DND-41 (cell line): ENCODE data around the gene GPR55.

Experiments
- ATAC-seq: fragments of 200-7000 bp; cut with Tn5 transposase; 3 replicates; pipeline ENCODE4 v1.9.1; 2021; ENCODE audit warnings: low read depth; ENCODE audit not compliant: insufficient read depth
- DNase-seq: peaks from one replicate; pipeline ENCODE4 v3.0.0-alpha.2; 2020
- H2AFZ ChIP-seq: 2 replicates; pipeline ENCODE4 v1.6.0; 2012; ENCODE audit warnings: low read depth, low read length
- H3K27ac ChIP-seq: 2 replicates; pipeline ENCODE4 v1.5.1; 2012; ENCODE audit warnings: low read length, inconsistent platforms
- H3K27me3 ChIP-seq: fragments of 200-600 bp; sonication (generic); 2 replicates; pipeline ENCODE4 v1.6.0; 2012; ENCODE audit warnings: low read length, mild to moderate bottlenecking, inconsistent platforms; ENCODE audit not compliant: insufficient read depth, poor library complexity
- H3K36me3 ChIP-seq: 2 replicates; pipeline ENCODE4 v1.5.1; 2012; ENCODE audit warnings: low read length, inconsistent platforms; ENCODE audit not compliant: insufficient read depth
- H3K4me1 ChIP-seq: 2 replicates; pipeline ENCODE4 v1.5.1; 2012; ENCODE audit warnings: mild to moderate bottlenecking, low read length; ENCODE audit not compliant: insufficient read depth
- H3K4me2 ChIP-seq: 2 replicates; pipeline ENCODE4 v1.6.0; 2012; ENCODE audit warnings: mild to moderate bottlenecking, moderate library complexity, low read length, inconsistent platforms; ENCODE audit not compliant: insufficient read depth
- H3K4me3 ChIP-seq, 2 experiments: fragments of 200-600 bp in 1 of 2; shearing (Covaris generic) in 1 of 2; 2 replicates each; pipeline ENCODE4 v1.5.1; 2012 to 2016; ENCODE audit warnings: inconsistent platforms in 2 of 2, low read length in 2 of 2, mild to moderate bottlenecking in 2 of 2, low read depth in 1 of 2, moderate library complexity in 1 of 2
- H3K79me2 ChIP-seq: 2 replicates; pipeline ENCODE4 v1.6.0; 2012; ENCODE audit warnings: low read length, inconsistent platforms; ENCODE audit not compliant: insufficient read depth
- H3K9ac ChIP-seq: 2 replicates; pipeline ENCODE4 v1.6.0; 2012; ENCODE audit warnings: low read depth, mild to moderate bottlenecking, inconsistent platforms, low read length, moderate library complexity
- H3K9me3 ChIP-seq: 2 replicates; pipeline ENCODE4 v1.5.1; 2012; ENCODE audit warnings: low read length, moderate library complexity, mild to moderate bottlenecking, inconsistent platforms; ENCODE audit not compliant: insufficient read depth, severe bottlenecking
- H4K20me1 ChIP-seq: 2 replicates; pipeline ENCODE4 v1.6.0; 2012; ENCODE audit warnings: low read length; ENCODE audit not compliant: insufficient read depth
- EZH2 ChIP-seq: IDR thresholded peaks from 3 replicates; pipeline ENCODE4 v1.6.1; 2012; ENCODE audit warnings: borderline replicate concordance, low read depth, mild to moderate bottlenecking, moderate library complexity, low read length, inconsistent platforms; ENCODE audit not compliant: severe bottlenecking
- TF ChIP-seq, protein P1 (sequence below): IDR thresholded peaks from 2 replicates; pipeline ENCODE4 v1.5.1; 2012; ENCODE audit warnings: borderline replicate concordance, low read length, moderate library complexity, mild to moderate bottlenecking; ENCODE audit not compliant: poor library complexity, severe bottlenecking; ENCODE audit errors: extremely low read depth

GPR55 gene

DNA sequence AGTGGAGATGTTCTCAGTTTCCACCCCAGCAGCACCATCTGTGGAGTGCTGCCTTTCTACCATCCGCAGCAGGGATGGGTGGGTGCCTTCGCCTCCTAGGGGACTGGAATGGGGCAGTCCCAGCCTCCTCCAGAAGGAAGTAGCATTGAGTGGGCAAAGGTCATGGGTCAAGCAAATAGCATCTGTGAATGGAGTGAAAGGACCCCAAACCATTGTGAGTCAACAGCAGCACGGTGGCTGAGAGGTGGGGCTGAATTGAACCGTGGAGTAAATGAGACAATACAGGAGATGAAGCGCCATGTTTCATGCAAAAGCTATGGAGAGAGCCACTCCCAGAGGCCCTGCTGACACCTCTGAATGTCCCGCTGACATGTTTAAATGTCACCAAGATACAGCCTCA is 9.7 kb downstream of the GPR55 start:
- Histone ChIP-seq H3K79me2 (no peaks in the 10 kb centered on the region), H3K27ac (no peak overlapping the region), H2AFZ (no peak overlapping the region), H3K4me1 (no peaks in the 10 kb centered on the region), H3K9ac (no peak overlapping the region), H3K27me3 (peaks cover 35% of the 10 kb centered on the region), H3K9me3 (no peaks in the 10 kb centered on the region), H3K36me3 (no peaks in the 10 kb centered on the region), H3K4me3 (no peak overlapping the region), H3K4me2 (no peak overlapping the region), H4K20me1 (no peaks in the 10 kb centered on the region)
- DNase-seq (no peak), ATAC-seq (no peak)
- TF ChIP-seq EZH2 = no peak
- TF ChIP-seq, protein P1, sequence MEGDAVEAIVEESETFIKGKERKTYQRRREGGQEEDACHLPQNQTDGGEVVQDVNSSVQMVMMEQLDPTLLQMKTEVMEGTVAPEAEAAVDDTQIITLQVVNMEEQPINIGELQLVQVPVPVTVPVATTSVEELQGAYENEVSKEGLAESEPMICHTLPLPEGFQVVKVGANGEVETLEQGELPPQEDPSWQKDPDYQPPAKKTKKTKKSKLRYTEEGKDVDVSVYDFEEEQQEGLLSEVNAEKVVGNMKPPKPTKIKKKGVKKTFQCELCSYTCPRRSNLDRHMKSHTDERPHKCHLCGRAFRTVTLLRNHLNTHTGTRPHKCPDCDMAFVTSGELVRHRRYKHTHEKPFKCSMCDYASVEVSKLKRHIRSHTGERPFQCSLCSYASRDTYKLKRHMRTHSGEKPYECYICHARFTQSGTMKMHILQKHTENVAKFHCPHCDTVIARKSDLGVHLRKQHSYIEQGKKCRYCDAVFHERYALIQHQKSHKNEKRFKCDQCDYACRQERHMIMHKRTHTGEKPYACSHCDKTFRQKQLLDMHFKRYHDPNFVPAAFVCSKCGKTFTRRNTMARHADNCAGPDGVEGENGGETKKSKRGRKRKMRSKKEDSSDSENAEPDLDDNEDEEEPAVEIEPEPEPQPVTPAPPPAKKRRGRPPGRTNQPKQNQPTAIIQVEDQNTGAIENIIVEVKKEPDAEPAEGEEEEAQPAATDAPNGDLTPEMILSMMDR = no peak

DNA sequence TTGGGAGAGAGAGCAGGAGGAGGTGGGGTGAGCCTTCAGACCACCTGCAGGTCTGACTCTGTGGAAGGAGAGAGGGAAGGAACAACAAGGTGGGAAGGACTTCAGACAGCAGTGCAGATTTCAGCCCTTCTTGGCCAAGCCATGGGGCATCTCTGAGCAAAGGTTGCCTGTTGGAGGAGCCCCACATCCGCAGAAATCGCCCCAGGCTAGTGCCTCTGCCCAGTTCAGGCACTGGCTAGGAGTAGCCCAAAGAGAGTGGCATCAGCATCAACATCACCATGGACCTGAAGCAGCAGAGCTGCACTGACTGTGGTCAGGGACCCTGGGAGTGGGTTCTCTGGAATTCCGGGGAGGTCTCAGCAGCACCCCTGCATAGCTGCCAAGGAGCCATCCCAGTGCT is 10.2 kb downstream of the GPR55 start:
- Histone ChIP-seq H3K4me2 (no peak overlapping the region), H3K36me3 (no peaks in the 10 kb centered on the region), H2AFZ (no peak overlapping the region), H3K4me3 (no peak overlapping the region), H3K79me2 (no peaks in the 10 kb centered on the region), H3K4me1 (no peaks in the 10 kb centered on the region), H4K20me1 (no peaks in the 10 kb centered on the region), H3K9me3 (no peaks in the 10 kb centered on the region), H3K27me3 (peaks cover 35% of the 10 kb centered on the region), H3K9ac (no peak overlapping the region), H3K27ac (no peak overlapping the region)
- TF ChIP-seq, protein P1 = no peak
- TF ChIP-seq EZH2 = no peak
- ATAC-seq (no peak), DNase-seq (no peak)

DNA sequence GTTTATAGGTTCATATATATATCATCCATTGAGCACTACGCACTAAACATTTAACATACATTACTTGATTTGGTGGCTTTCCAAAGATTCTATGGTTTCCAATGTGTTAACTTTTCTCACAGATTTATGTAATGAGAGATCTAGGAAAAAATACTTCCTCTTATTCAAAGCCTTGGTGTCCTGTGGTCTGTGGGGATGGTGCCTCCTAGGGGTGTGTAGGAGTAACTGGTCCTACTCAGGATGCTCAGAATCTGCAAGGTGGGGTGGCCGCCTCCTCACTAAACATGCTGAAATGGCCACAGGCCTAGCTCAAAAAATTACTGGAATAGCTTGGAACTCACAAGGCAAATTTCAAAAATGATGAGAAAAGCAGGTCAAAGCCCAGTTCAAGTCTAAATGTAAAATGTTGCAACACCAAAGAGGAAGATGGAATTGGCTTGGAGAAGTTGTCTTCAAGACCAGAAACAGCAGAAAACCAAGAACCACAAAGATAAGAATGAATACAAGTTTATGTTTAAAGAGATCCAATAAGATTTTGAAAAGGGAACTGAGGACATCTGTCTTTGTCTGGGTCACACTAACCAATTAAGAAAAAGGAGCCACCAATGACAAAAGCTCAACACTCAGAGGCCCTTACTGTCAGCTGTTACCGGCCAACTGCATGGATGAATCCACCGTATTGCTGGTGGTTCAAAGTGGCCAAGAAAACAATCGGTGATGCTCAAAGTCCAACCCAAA is 11.5 kb downstream of the GPR55 start:
- Histone ChIP-seq H3K36me3 (no peaks in the 10 kb centered on the region), H3K4me2 (no peak overlapping the region), H3K4me3 (no peak overlapping the region), H3K27ac (no peak overlapping the region), H3K79me2 (no peaks in the 10 kb centered on the region), H2AFZ (no peak overlapping the region), H4K20me1 (no peaks in the 10 kb centered on the region; the same call in 1 of the 2 replicates), H3K9me3 (no peaks in the 10 kb centered on the region), H3K27me3 (peaks cover 27% of the 10 kb centered on the region), H3K9ac (no peak overlapping the region), H3K4me1 (no peaks in the 10 kb centered on the region)
- TF ChIP-seq, protein P1 = peak; percentile 58
- TF ChIP-seq EZH2 = no peak
- DNase-seq (peak; percentile 27), ATAC-seq (peak; percentile 78; the same call in 2 of the 3 replicates)
